ENCODE measurements around the gene FLAD1. TPM values are rescaled to one million over a fixed set of nuclear protein-coding genes. Genes with fewer than 3 reads are reported as not detected.

FLAD1 gene
- total and polyA plus RNA-seq, 7 donors: 17.5 to 36.5 (median 22.8) TPM

GRCh38 chr1:155001425-155001674, 18.2 kb downstream of the FLAD1 start:
- H3K27ac ChIP-seq: peak overlapping the region; percentile 96 to 99 (median 98)
- no peaks in the 10 kb centered on the region for H3K36me3 ChIP-seq
- 0 to 1% methylated on average over 11 of the region's 11 CpGs for WGBS, 2 donors
- intact Hi-C loops (cut with DNase I): loop anchor here (2.0 to 5.0 kb wide), 2 partner anchors 51 to 65 kb away; partner anchors contain the start of genes ADAM15 and PMVK
- peaks cover 0 to 44% (median 42%) of the 10 kb centered on the region in 4 donors for H3K4me1 ChIP-seq
- H3K27me3 ChIP-seq: no peaks in the 10 kb centered on the region
- no peak for DNase-seq
- H3K4me3 ChIP-seq: peak overlapping the region; percentile 73 to 94 (median 81)
- TF ChIP-seq POLR2A (IDR thresholded peaks at IDR 0.05): no peak
- TF ChIP-seq, protein P1, sequence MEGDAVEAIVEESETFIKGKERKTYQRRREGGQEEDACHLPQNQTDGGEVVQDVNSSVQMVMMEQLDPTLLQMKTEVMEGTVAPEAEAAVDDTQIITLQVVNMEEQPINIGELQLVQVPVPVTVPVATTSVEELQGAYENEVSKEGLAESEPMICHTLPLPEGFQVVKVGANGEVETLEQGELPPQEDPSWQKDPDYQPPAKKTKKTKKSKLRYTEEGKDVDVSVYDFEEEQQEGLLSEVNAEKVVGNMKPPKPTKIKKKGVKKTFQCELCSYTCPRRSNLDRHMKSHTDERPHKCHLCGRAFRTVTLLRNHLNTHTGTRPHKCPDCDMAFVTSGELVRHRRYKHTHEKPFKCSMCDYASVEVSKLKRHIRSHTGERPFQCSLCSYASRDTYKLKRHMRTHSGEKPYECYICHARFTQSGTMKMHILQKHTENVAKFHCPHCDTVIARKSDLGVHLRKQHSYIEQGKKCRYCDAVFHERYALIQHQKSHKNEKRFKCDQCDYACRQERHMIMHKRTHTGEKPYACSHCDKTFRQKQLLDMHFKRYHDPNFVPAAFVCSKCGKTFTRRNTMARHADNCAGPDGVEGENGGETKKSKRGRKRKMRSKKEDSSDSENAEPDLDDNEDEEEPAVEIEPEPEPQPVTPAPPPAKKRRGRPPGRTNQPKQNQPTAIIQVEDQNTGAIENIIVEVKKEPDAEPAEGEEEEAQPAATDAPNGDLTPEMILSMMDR (IDR thresholded peaks at IDR 0.05): no peak
- no peak for TF ChIP-seq EP300 (IDR thresholded peaks at IDR 0.05)
- H3K9me3 ChIP-seq: no peaks in the 10 kb centered on the region

- DNase-seq: peak; percentile 100
- intact Hi-C loops (cut with DNase I): loop anchor here (1.0 to 5.0 kb wide), 3 partner anchors 28 to 65 kb away; partner anchors contain the start of genes ADAM15, CKS1B and PMVK
- peak; percentile 89 to 94 (median 92) for TF ChIP-seq POLR2AphosphoS5 (IDR thresholded peaks at IDR 0.05)
- TF ChIP-seq POLR2A (IDR thresholded peaks at IDR 0.05): peak; percentile 91 to 95
- TF ChIP-seq, protein P1 (IDR thresholded peaks at IDR 0.05): peak in 2 of 4 experiments; percentile 6 to 22
- no peak for TF ChIP-seq EP300 (IDR thresholded peaks at IDR 0.05)
- no peaks in the 10 kb centered on the region for H3K9me3 ChIP-seq
- peak overlapping the region; percentile 73 to 94 (median 81) for H3K4me3 ChIP-seq
- H3K4me1 ChIP-seq: peaks cover 0 to 50% (median 47%) of the 10 kb centered on the region in 4 donors
- H3K27me3 ChIP-seq: no peaks in the 10 kb centered on the region
- WGBS, 2 donors: 1% methylated on average over 38 of the region's 38 CpGs
- H3K27ac ChIP-seq: peak overlapping the region; percentile 96 to 99 (median 98)
- no peaks in the 10 kb centered on the region for H3K36me3 ChIP-seq
Measured at GRCh38 chr1:155001675-155002463, 18.7 kb downstream of the FLAD1 start.

GRCh38 chr1:155002464-155003226, 19.5 kb downstream of the FLAD1 start, which contains the start of gene ZBTB7B:
Gene ZBTB7B (plus strand): TSS chr1:155002802. CDS start chr1:155014661, 11,859 bp downstream.
- H3K4me1 ChIP-seq: peaks cover 0 to 57% (median 55%) of the 10 kb centered on the region in 4 donors
- intact Hi-C loops (cut with DNase I): loop anchor here (1.0 to 5.0 kb wide), 2 partner anchors 28 to 50 kb away; partner anchors contain the start of genes ADAM15 and CKS1B
- no peaks in the 10 kb centered on the region for H3K36me3 ChIP-seq
- H3K27ac ChIP-seq: peak within 1 kb of the TSS; percentile 96 to 99 (median 98)
- peak within 1 kb of the TSS; percentile 73 to 94 (median 81) for H3K4me3 ChIP-seq
- no peak for DNase-seq
- H3K9me3 ChIP-seq: no peaks in the 10 kb centered on the region
- no peaks in the 10 kb centered on the region for H3K27me3 ChIP-seq
- whole genome bisulfite sequencing, 2 donors: 0% methylated on average over 34 to 35 of the region's 35 CpGs
- TF ChIP-seq, protein P1 (IDR thresholded peaks at IDR 0.05): no peak
- TF ChIP-seq POLR2AphosphoS5 (IDR thresholded peaks at IDR 0.05) (no peak), POLR2A (IDR thresholded peaks at IDR 0.05) (no peak), EP300 (IDR thresholded peaks at IDR 0.05) (no peak)

- Histone ChIP-seq H3K27me3 (no peaks in the 10 kb centered on the region), H3K36me3 (no peaks in the 10 kb centered on the region), H3K9me3 (no peaks in the 10 kb centered on the region), H3K4me1 (peaks cover 0 to 64% (median 62%) of the 10 kb centered on the region in 4 donors), H3K27ac (peak overlapping the region; percentile 96 to 99 (median 98)), H3K4me3 (peak overlapping the region; percentile 73 to 94 (median 81))
- intact Hi-C loops (cut with DNase I): loop anchor here (5.0 kb wide), 1 partner anchor 49 kb away; the partner anchor contains the start of gene ADAM15
- WGBS, 2 donors: 0 to 1% methylated on average over 37 of the region's 37 CpGs
- no peak for DNase-seq
- no peak for TF ChIP-seq POLR2AphosphoS5 (IDR thresholded peaks at IDR 0.05)
- no peak for TF ChIP-seq EP300 (IDR thresholded peaks at IDR 0.05)
- TF ChIP-seq, protein P1 (IDR thresholded peaks at IDR 0.05): no peak
- TF ChIP-seq POLR2A (IDR thresholded peaks at IDR 0.05): no peak
Measured at GRCh38 chr1:155003227-155003765, 20.2 kb downstream of the FLAD1 start.
